ENCODE results near the gene IDH2. TPM values are rescaled to one million over a fixed set of nuclear protein-coding genes. Genes with fewer than 3 reads are reported as not detected.

Gene IDH2
- total RNA-seq, 3 donors from 2014 or later (not counting 1 experiment from before 2014, with no cell fraction given) = 72.3 to 91.5 (median 81.0) TPM

- Histone ChIP-seq H3K4me1 (ENCODE audit: control insufficient read depth, insufficient read depth, low read length) (peaks cover 3% of the 10 kb centered on the region), H3K27ac (ENCODE audit: low read length) (no peak overlapping the region), H3K36me3 (ENCODE audit: control insufficient read depth, insufficient read depth, low read length) (peaks cover 16% of the 10 kb centered on the region), H3K9me3 (ENCODE audit: control insufficient read depth, insufficient read depth, low read length) (no peaks in the 10 kb centered on the region), H3K4me3 (ENCODE audit: low read length) (no peak overlapping the region), H3K27me3 (ENCODE audit: control insufficient read depth, insufficient read depth, low read length) (no peaks in the 10 kb centered on the region)
- intact Hi-C loops (cut with micrococcal nuclease) = loop anchor here (5.0 kb wide), 4 partner anchors 38 to 333 kb away; partner anchors contain the start of gene ARPIN
- ATAC-seq (no peak), DNase-seq (no peak)
- H3K27ac Mint-ChIP-seq = peak overlapping the region; percentile 2 to 25
- no peaks in the 10 kb centered on the region for H3K36me3 Mint-ChIP-seq
- H3K4me3 Mint-ChIP-seq = no peak overlapping the region
- peaks cover 4 to 7% of the 10 kb centered on the region in 2 donors for H3K4me1 Mint-ChIP-seq
- 96% methylated on average over 5 of the region's 5 CpGs for WGBS (ENCODE audit: insufficient coverage)
- no peaks in the 10 kb centered on the region for H3K9me3 Mint-ChIP-seq
- no peaks in the 10 kb centered on the region for H3K27me3 Mint-ChIP-seq (ENCODE audit: low read depth in 2 of 2)
- TF ChIP-seq CTCF (IDR thresholded peaks at IDR 0.05) = no peak
These were observed 27.4 kb downstream of the IDH2 start for GRCh38 chr15:90074916-90075315.

DNA sequence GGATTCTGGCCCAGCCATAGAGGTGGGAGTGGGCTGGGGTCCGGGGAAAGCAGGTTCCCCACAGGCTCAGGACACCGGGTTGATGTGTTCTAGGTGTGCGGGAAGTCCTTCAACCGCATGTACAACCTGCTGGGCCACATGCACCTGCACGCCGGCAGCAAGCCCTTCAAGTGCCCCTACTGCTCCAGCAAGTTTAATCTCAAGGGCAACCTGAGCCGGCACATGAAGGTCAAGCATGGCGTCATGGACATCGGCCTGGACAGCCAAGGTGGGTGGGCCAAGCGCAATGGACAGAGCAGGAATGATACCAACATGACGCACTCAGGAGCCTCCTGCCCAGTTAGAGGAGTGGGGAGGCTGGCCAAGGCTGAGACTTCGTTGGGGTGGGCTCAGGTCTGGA lies 28.2 kb downstream of the IDH2 start:
- intact Hi-C loops (cut with micrococcal nuclease) = loop anchor here (5.0 kb wide), 4 partner anchors 37 to 332 kb away; partner anchors contain the start of gene ARPIN
- Histone ChIP-seq H3K27ac (ENCODE audit: low read length) (no peak overlapping the region), H3K27me3 (ENCODE audit: control insufficient read depth, insufficient read depth, low read length) (no peaks in the 10 kb centered on the region), H3K9me3 (ENCODE audit: control insufficient read depth, insufficient read depth, low read length) (no peaks in the 10 kb centered on the region), H3K4me1 (ENCODE audit: control insufficient read depth, insufficient read depth, low read length) (peaks cover 3% of the 10 kb centered on the region), H3K4me3 (ENCODE audit: low read length) (no peak overlapping the region), H3K36me3 (ENCODE audit: control insufficient read depth, insufficient read depth, low read length) (peaks cover 16% of the 10 kb centered on the region)
- H3K27me3 Mint-ChIP-seq (ENCODE audit: low read depth in 2 of 2) = no peaks in the 10 kb centered on the region
- no peak for TF ChIP-seq CTCF (IDR thresholded peaks at IDR 0.05)
- peak overlapping the region; percentile 2 to 25 for H3K27ac Mint-ChIP-seq
- no peaks in the 10 kb centered on the region for H3K36me3 Mint-ChIP-seq
- no peak for ATAC-seq
- H3K9me3 Mint-ChIP-seq = no peaks in the 10 kb centered on the region
- WGBS (ENCODE audit: insufficient coverage) = 96% methylated on average over 12 of the region's 12 CpGs
- H3K4me3 Mint-ChIP-seq = no peak overlapping the region
- DNase-seq = no peak
- peaks cover 4 to 11% of the 10 kb centered on the region in 2 donors for H3K4me1 Mint-ChIP-seq

- intact Hi-C loops (cut with micrococcal nuclease) = loop anchor here (5.0 kb wide), 4 partner anchors 36 to 331 kb away; partner anchors contain the start of gene ARPIN
- no peak overlapping the region for H3K27ac Mint-ChIP-seq
- TF ChIP-seq CTCF (IDR thresholded peaks at IDR 0.05) = no peak
- no peak overlapping the region for H3K4me3 ChIP-seq (ENCODE audit: low read length)
- peaks cover 4 to 11% of the 10 kb centered on the region in 2 donors for H3K4me1 Mint-ChIP-seq
- no peak overlapping the region for H3K27ac ChIP-seq (ENCODE audit: low read length)
- no peak for ATAC-seq
- no peaks in the 10 kb centered on the region for H3K27me3 Mint-ChIP-seq (ENCODE audit: low read depth in 2 of 2)
- H3K9me3 ChIP-seq (ENCODE audit: control insufficient read depth, insufficient read depth, low read length) = no peaks in the 10 kb centered on the region
- H3K9me3 Mint-ChIP-seq = no peaks in the 10 kb centered on the region
- peaks cover 3% of the 10 kb centered on the region for H3K4me1 ChIP-seq (ENCODE audit: control insufficient read depth, insufficient read depth, low read length)
- 94% methylated on average over 17 of the region's 17 CpGs for WGBS (ENCODE audit: insufficient coverage)
- H3K36me3 Mint-ChIP-seq = no peaks in the 10 kb centered on the region
- H3K27me3 ChIP-seq (ENCODE audit: control insufficient read depth, insufficient read depth, low read length) = no peaks in the 10 kb centered on the region
- no peak for DNase-seq
- H3K4me3 Mint-ChIP-seq = no peak overlapping the region
- H3K36me3 ChIP-seq (ENCODE audit: control insufficient read depth, insufficient read depth, low read length) = peaks cover 21% of the 10 kb centered on the region
These were observed 29.2 kb downstream of the IDH2 start for GRCh38 chr15:90072978-90073640.
